NCI-H748 (cell line): ENCODE data around the gene SAXO2.
"Not testable (repeated sequence)": the region's sequence is repeated elsewhere in the genome, so short reads cannot be mapped to it uniquely, and the experiment has no call there.

Experiments
- DNase-seq: peaks from one replicate; lab custom pipeline; 2025; ENCODE audit not compliant: unreplicated experiment; lab: John Stamatoyannopoulos, UW

Gene SAXO2, protein sequence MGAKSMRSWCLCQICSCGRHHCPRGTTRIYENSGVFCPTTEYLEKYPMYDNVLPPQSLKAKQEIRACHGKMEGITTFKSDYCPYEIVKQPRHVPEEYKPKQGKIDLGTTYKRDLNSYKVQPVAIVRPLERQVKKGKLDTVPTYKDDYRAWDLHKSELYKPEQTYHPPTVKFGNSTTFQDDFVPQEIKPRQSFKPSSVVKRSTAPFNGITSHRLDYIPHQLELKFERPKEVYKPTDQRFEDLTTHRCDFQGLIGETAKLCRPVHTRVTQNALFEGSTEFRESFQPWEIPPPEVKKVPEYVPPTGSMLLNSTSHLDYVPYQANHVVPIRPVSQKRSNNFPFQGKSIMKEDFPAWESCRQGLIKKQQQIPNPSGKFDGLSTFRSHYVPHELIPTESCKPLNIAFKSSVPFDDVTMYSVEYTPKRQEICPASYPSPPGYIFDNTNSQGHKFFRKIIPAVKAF

DNA sequence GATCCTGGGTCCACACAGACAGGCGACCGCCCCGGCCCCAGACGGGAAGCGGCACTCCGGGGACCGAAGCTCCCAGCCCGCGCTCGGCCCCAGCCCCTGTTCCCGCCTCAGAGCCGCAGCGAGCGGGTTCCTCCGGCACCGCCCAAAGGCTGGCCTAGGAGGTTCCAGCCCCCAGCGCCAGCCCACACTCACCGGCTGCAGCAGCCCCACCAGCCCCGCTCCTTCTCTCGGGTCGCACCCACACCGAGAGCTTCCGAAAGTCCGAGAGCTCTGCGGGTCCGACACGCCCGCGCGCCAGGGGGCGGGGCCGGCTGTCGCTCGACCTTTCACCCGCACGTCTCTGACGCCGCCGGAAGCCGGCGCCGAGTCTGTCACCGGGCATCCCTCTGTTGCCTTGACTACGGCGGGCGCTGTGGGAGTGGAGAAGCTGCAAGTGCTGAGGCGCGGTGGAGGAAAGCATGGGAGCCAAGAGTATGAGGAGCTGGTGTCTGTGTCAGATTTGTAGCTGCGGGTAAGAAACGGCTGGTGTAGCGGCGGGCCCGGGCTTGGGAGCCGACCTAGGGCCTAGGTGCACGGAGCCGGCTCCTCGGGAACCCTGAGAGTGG lies at the start of gene SAXO2, which contains the start of gene EFL1:
TSS of gene SAXO2 (plus strand) at position 397 of the 605 bp plus-strand sequence. CDS start at position 459, 62 bp downstream.
TSS of gene EFL1 (minus strand) at position 313 of the 605 bp plus-strand sequence. CDS start 956 bp downstream, outside the sequence.
- DNase-seq, result peak; percentile 91

DNA sequence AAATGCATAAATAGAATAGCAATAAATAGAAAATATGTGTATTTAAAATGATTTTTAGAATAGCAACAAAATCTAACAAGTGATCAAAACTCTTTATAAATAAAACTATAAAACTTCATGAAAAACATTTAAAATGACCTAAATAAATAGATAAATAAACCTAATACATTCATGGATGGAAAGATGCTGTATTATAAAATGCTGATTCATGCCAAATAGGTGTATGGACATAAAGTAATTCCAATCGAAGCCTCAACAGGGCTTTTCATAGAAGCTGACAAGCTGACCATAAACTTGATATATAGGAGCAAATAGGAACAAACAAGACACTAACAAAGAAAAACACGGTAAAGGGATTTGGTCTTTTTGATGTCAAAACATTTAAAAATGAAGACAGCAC lies 46.5 kb upstream of the SAXO2 start:
- not testable (repeated sequence) for DNase-seq

DNA sequence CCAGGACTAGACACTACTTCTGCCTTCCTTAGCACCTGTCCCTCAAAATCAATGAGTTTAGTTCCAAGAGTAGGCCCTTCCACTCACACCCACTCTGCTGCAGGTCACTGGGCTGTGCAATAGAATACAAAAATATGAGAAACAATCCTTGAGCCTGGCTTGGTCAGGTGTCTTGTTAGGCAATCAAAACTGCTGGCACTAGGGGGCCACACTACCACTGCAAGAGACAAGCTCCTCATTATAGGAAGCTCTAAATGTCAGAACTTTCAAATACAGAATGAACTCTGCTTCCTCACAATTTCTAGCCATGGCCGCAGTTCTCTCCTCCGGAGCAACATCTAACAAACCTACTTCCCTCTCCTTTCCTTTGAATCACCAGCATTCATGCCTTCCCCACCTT lies 41.1 kb upstream of the SAXO2 start:
- not testable (repeated sequence) for DNase-seq

DNA sequence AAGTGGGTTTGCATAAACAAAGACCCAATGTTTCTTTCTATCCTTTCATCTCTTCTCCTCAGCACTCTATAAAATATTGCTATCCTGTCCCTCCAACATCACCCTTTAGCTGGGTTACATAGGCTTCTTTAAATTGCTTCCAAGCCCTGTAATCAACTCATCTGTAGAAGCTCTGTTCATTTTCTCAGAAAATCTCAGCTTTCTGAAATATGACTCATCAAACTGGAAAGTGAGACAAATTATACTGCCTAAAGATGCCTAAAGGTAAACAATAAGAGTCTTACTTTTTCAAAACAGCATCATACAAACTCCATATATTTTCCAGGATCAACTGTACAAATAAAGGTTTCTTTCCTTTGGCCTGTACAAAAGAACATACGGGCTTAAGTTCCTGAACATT lies 33.9 kb upstream of the SAXO2 start:
- no peak for DNase-seq

DNA sequence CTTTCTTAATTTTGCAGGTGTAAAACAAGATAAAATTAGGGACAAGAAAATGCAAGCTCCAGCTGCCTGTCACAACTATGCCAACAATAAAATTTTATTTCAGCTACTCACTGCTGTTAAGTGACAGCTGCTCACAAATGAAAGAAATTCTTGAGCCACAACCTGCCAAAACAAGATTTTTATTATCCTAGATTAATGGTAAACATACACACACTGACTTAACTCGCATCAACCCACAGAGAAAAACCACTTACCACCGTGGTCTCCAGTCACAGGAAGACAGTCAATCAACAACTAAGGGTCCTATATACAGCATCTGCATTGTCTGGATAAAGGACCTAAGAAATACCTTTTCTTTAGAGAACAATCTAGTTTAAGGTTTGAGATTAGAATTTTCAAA lies 31.4 kb upstream of the SAXO2 start:
- DNase-seq, result no peak

DNA sequence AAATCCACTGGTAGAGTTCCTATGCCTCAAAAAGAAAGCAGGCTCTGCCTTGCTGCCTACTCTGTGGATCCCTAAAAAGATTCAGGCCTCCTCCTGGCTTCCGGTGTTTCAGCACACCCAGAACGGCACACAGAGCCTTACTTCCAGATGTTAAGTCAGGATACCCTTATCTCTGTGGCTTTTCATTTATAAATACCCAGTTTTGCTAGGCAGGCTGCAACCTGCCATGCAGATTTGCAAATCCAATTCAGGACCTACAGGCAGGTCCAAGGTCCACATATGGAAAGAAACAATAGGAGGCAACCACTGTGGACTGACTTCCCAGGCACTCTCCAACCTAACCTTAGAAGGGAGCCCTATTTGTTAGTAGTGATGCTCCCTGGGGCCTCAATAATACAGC lies 30.8 kb upstream of the SAXO2 start:
- DNase-seq, result no peak

DNA sequence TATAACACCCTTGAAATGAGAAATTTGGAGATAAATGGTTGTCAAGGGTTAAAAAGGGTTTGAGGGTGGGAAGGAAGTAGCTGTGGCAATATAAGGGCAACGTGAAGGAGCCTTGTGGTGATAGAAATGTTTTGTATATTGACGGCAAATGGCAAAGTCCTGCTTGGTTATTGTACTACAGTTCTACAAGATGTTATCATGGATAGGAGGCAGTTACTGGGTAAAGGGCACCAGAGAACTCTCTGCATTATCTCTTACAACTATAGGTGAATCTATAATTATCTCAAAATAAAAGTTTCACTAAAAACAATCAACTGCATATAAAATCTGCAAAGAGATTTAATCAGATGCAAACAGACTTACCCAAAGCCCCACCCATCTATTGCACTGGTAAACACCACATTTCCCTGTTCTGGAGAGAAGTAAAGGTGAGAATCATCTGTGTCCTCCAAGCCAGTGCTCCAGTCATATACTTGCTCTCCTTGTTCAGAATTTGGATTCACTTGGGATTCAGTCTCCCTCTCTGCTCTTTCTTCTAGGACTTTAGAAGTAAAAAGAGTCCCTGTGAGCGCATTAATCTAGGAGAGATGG lies 24.6 kb upstream of the SAXO2 start:
- not testable (repeated sequence) for DNase-seq

DNA sequence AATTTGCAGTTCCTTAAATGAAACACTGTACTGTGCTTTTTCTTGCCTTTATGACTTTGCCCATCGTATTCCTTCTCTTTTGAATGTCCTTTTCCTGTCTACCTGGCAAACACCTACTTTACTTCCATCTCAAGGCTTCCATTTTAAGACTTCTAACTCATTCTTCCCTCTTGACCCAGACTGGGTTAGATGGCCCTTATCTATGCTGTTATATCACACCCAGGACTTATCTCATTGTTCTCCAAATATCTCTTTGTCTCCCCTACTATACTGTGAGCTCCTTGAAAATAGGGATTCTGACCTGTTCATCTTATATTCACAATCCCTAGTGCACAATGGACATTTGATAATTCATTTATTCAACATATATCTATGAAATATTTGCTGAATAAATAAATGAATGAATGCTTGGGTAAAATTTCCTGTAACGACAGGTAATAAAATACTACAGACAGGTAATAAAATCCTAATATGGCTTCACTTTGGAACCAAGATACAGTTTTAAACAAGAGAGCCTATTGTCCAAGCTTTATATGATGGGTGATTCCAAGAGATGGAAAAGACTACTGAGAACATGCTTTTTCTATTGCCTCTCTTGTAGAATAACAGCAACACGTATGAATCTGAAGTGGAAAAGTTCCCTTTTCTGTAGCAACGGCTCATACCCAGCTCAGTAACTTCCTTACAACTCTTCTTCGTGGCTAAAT lies 22.8 kb upstream of the SAXO2 start:
- DNase-seq, result no peak

DNA sequence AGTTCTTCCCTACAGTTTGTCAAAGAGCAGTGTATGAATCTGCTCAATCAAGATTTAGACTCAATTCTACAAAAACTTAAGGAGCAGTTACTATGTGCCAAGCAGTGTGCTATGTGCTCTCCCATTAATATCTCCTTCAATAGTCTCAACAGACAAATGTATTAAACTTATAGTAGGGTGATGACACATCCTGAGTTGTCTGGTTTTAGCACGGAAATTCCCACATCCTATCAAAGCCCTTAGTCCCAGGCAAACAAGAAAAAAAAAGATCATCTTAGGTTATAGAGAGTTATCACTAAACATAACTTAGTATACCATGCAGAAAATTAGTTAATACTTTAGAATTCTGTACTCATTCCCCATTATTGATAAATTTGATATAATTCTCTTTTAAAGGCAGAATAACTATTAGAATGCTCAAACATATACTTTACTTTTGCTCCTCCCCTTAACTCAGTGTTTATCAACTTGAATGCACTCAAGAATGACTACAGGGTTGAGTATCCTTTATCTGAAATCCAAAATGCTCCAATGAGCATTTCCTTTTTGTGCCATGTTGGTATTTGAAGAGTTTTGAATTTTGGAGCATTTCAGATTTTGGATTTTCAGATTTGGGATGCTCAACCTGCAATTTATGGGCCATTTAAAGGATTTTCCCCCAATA lies 20.6 kb upstream of the SAXO2 start:
- DNase-seq, result not testable (repeated sequence)

DNA sequence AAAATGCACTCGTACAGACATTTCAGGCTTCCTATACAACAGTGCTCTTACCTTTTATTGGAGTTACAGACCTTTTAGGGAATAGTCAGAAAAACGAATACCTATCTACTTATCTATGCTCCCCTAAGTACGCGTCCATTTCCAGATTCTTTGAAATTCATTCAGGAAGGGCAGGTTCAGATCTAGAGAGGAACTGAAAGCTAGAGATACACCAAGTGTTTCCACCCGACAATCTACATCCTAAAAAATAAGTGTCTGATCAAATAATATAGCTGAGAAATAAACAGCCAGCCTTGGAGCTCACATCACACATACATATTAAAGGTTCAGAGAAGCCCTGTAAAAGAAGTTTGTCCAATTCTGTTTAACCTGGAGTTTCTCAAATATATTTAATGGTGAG lies 19.0 kb upstream of the SAXO2 start:
- DNase-seq, result not testable (repeated sequence)

DNA sequence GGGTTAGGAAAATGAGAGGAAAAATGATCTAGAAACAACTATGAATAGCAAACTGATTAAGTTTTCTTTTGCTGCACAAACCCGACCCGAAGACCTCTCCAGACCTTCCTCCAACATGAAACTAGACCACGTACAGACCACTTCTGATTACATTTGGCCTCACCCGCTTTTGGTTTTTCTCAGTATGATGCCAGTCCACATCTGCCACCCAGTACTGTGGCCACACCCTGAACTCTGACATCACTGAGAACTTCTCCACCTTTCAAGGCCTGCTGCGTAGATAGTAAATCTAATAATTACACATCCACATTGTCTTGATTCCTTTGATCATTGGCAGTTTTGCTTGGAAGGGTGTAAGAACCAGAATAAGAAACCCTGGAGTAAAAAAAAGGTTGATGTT lies 16.7 kb upstream of the SAXO2 start:
- DNase-seq, result not testable (repeated sequence)

DNA sequence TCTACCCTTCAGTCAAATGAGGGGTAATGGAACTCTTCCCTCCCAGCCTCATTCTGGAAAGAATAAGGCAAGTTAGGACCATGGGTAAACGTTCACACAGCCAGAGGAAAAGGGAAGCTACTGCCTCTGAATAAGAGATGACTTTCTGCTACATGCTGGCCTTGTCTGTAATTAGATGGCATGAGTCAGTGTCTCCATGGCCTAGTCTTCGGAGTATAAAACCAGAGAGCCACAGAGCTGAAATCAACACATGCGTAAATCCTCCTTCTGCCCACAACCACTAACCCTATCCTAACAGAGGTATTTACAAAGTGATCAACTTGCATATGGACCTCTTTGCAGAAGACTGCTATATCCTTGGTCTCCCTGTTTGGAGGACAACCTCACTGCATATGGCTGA lies 14.4 kb upstream of the SAXO2 start:
- DNase-seq, result not testable (repeated sequence)

DNA sequence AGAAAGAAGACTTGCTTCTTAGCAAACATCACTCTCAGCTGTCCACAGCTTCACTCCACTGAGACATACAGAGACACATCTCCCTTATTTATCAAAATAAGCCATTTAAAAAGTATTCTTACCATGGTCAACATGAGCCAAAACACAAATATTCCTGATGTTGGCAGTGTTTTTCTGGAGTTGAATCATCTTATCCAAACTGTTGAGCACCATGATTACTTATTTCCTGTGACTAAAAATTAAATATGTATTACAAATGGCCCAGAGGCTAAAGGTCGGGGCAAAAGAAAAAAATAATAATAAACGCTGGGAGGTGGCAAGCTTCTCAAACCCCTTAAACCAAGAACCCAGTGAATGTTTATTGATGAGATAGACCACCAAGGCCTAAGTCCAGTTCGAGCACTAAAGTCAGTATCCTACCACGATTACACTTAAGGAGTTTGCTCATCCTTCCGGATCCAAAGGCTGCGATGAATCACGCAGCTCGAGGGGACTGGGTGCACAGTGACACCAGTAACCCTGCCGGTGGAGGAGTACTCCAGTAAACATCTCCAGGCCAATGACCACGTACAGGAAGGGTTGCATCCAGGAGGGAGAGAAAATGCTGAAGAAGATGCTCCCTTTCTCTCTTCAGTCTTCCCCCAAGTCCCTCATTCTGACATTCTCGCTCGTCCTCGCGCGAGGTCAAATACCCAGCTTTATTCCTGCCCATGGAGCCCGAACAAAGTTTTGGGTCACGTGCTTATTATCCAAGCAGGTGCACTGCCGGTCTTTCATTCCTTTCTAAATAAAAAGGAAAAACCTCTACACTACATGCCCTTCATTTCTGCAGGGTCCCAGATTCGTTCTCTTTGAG lies 824 bp upstream of the SAXO2 start:
- DNase-seq, result peak; percentile 48

DNA sequence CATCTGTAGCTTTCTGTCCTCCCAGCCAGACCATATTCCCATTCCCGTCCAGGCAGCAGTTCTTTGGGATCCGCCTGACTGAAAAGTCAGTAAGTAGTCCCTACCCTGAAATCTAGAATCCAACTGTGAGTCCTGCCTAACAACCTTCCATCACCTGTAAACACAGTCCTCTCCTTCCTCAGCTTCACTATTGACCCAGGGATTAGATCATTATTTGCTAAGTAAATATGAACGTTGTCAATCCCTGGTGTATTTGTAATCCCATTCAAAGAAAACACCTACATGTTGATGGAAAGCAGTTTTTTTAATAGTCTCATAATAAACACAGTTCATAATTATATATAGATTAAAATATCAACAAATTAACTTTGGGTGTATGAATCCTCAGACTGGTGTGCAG lies 732 bp downstream of the SAXO2 start:
- DNase-seq, result peak; percentile 85

DNA sequence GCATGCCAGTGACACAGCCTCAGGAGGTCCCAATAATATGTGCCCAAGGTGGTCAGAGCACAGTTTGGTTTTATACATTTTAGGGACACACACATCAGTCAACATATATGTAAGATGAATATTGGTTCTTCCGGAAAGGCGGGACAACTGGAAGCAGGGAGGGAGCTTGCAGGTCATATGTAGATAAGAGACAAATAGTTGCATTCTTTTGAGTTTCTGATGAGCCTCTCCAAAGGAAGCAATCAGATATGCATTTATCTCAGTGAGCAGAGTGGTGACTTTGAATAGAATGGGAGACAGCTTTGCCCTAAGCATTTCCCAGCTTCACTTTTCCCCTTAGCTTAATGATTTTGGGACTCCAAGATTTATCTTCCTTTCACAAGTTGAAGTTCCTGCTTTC lies 4.5 kb downstream of the SAXO2 start:
- DNase-seq, result not testable (repeated sequence)

DNA sequence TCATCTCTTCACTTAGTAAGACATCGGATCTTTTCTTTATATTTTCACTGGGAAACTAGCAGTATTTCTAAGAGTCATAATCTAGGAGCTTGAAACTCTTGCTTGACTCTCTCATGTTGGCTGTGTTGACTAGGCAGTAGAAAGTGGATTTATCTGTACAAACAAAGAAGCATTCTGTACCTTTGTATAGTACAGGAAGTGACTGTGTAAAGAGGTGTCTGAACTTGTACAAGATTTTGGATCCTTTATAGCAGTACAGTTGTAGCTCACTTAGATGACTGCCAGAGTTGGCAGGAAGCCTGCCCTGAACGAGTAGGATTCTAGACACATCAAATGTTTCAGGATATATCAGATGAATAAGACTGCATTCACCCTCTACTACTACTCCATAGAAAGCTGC lies 5.8 kb downstream of the SAXO2 start:
- DNase-seq, result not testable (repeated sequence)

DNA sequence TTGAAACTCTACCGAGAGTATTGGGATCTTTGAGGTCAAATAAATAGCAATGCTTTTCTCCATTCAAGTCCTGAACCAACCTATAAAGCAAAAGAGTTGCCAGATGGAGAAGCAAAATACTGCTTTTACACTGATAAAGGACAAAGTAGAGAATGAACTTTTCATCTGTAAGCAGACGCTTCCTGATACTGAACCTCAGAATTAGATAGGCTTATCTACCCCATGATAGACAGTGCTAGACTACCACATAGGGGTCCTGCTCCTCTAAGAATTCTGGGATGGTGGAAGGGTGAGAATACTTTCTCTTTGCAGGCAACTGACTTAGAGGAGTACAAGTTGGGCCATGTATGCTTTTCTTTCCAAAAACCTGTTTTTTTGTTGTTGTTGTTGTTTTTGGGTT lies 9.5 kb downstream of the SAXO2 start:
- no peak for DNase-seq

DNA sequence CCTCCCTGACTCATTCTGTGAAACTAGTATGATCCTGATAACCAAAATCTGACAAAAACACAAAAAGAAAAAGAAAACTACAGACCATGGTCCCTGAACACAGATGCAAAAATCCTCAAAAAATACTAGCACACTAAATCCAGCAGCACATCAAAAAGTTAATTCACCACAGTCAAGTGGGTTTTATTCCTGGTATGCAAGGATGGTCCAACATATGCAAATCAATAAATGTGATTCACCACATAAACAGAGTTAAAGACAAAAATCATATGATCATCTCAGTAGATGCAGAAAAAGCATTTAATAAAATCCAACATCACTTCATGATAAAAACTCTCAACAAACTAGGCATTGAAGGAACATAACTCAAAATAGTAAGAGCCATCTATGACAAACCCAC lies 12.8 kb downstream of the SAXO2 start:
- DNase-seq, result no peak

DNA sequence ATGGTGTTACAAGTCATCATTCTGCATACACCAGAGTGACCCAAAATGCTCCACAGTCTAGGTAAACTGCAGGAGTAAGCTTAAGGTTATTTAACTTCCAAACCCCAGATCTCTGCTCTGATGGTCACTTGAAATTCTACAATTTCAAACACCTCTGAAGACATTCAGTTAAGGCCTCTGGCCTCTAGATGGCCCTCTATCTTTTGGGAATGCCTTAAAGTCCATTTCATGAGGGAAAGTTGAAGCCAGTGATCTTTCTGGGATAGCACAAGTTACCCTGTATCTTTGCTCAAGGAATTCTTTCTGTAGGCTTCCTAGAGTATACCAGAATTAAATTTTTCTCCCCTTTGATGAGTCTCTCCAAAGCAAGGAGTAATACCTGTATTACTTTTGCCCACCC lies 18.7 kb downstream of the SAXO2 start:
- DNase-seq, result not testable (repeated sequence)

DNA sequence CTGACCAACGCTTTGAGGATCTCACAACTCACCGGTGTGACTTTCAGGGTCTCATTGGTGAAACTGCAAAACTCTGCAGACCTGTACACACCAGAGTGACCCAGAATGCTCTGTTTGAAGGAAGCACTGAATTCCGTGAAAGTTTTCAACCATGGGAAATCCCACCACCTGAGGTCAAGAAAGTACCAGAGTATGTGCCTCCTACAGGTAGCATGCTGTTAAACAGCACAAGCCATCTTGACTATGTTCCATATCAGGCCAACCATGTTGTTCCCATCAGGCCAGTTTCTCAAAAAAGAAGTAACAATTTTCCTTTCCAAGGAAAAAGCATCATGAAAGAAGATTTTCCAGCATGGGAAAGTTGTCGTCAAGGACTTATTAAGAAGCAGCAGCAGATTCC lies 19.8 kb downstream of the SAXO2 start:
- not testable (repeated sequence) for DNase-seq
